Cardiac septum (tissue), 1 donor: ENCODE measurements around the gene IQCF2. TPM values are rescaled to one million over a fixed set of nuclear protein-coding genes. Genes with fewer than 3 reads are reported as not detected.

Experiments used
- total RNA-seq: library from RNA; stranded (reverse); fragmentation: NEBNext Ultra II Directional; extraction: Animal tissue kit (Norgen Biotek cat#: 25700); gene quantifications from one replicate; pipeline ENCODE4 v1.2.1, GENCODE V29; 2021
- donor health status: DM: no; HTN: no; CAD: no.

Gene IQCF2
- total RNA-seq, 1 donor from 2014 or later, result not detected

Other genes with a start within 250 kb of the IQCF2 start
- 28.8 TPM for gene TEX264, start 190.4 kb upstream of the IQCF2 start, total RNA-seq
- gene GRM2, start 154.5 kb upstream of the IQCF2 start, total RNA-seq, result 0.30 TPM
- not detected for gene IQCF6, start 82.4 kb upstream of the IQCF2 start, total RNA-seq
- gene IQCF5, start 14.0 kb downstream of the IQCF2 start, total RNA-seq, result not detected
- gene IQCF1, start 41.7 kb downstream of the IQCF2 start, total RNA-seq, result not detected
- 9.7 TPM for gene RRP9, start 80.3 kb downstream of the IQCF2 start, total RNA-seq
- 15.2 TPM for gene PARP3, start 80.7 kb downstream of the IQCF2 start, total RNA-seq
- 0.16 TPM for gene GPR62, start 93.8 kb downstream of the IQCF2 start, total RNA-seq
- 91.4 TPM for gene PCBP4, start 105.8 kb downstream of the IQCF2 start, total RNA-seq
- gene ABHD14B, start 112.4 kb downstream of the IQCF2 start, total RNA-seq, result 13.6 TPM
- gene ABHD14A, start 113.4 kb downstream of the IQCF2 start, total RNA-seq, result 12.5 TPM
- 20.3 TPM for gene ACY1, start 121.9 kb downstream of the IQCF2 start, total RNA-seq
- gene RPL29, start 134.3 kb downstream of the IQCF2 start, total RNA-seq, result 466 TPM
- gene DUSP7, start 195.0 kb downstream of the IQCF2 start, total RNA-seq, result 21.2 TPM